GM12801 (cell line): ENCODE data around the gene LIF.

Experiments used
- TF ChIP-seq, protein P1 (sequence below): IDR thresholded peaks from one replicate; pipeline ENCODE4 v1.5.1; 2011; ENCODE audit warnings: control low read depth; ENCODE audit not compliant: insufficient read length; ENCODE audit errors: extremely low read depth

LIF gene

DNA sequence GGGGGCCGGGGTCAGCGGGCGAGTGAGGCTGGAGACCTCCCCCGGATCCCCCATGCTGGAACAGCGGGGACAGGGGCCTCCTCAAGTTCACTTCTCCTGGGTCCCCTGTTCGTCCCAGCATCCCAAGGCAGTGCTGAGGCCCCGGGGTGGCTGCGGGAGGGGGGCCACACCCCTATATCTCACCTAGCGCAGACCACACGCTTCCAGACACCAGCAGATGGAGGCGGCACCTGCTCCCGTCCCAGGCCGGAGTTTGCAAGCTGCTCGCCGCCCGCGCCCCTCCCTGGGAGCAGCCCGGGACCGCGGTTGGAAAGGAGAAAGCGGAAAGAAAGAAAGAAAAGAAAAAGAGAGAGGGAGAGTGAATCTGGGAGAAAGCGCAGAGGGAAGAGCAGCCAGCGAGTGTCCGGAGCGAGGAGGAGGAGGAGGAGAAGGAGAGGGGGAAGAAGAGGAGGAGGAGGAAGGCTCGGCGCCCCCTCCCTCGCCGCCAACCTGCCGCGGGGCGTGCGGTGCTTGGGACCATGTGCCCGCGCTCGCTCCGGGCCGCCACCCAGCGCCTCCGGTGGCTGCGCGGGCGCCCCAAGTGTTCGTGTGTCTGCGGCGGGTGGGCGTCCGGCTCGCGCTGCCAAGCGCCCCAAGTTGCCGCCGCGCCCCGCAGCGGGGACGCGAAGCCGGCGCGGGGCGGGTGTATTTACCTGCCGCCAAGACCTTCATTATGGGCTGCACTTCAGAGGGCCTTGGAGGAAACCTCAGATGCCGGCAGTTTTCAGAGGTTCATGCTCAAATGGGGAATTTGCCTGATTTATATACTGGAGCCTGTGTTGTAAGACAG lies at the start of gene LIF:
Gene LIF, minus strand, starts transcription at position 775 of the 829 bp plus-strand sequence. Its CDS starts 64 bp downstream, at position 711.
- TF ChIP-seq, protein P1, sequence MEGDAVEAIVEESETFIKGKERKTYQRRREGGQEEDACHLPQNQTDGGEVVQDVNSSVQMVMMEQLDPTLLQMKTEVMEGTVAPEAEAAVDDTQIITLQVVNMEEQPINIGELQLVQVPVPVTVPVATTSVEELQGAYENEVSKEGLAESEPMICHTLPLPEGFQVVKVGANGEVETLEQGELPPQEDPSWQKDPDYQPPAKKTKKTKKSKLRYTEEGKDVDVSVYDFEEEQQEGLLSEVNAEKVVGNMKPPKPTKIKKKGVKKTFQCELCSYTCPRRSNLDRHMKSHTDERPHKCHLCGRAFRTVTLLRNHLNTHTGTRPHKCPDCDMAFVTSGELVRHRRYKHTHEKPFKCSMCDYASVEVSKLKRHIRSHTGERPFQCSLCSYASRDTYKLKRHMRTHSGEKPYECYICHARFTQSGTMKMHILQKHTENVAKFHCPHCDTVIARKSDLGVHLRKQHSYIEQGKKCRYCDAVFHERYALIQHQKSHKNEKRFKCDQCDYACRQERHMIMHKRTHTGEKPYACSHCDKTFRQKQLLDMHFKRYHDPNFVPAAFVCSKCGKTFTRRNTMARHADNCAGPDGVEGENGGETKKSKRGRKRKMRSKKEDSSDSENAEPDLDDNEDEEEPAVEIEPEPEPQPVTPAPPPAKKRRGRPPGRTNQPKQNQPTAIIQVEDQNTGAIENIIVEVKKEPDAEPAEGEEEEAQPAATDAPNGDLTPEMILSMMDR: no peak

DNA sequence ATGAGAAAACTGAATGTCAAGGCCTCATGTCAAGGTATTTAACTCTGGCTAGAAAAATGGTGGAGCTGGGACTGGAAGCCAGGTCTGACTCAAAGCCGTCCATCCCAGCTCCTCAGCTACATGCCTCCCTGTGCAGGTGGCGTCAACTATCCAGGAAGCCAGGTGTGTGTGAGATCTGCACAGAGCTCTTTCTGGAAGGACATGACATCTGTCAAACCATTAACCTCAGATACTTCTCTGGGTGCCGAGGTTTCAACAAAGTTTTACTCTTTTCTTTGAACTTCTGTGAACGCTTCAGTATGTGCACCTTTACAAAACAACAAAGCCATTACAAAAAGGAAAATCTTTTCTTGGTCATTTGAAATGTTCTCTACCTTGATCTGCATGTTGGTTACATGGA lies 49.8 kb upstream of the LIF start:
- TF ChIP-seq, protein P1: no peak

DNA sequence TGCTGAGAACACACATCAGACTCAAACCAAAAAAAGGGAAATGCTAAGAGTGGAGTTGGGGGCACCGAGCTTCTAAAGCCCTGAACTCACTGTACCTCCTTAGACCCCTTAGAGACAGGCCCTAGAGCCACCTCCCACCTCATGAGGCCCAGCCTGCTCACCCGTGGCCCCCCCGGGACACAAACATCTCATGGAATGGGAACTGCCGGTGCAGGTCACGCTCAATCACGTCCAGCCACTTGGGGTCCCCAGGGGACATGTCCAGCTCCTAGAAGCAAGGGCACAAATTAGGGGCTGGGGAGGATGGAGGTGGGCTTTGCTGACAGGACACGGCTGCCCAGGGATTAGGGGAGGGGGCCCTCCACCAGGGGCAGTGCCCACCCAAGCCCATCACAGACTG lies 49.0 kb upstream of the LIF start:
- TF ChIP-seq, protein P1: no peak

DNA sequence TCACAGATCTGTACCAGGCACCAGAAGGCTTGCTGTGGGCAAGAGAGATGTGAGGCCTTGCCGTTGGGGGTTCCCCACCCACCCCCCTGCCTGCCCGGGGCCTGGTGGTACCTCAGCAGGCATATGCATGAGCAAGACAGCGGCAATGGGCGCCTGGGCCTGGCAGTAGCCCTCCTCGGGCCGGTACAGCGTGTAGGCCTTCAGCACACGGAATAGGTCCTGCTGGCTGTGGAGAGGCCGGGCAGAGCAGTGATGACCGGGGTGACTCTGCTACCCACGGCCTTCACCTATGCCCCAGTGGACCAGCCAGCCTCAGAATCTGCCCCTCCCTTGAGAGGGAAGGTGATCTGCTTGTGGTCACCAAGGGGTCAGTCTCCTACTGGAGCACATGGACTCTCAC lies 48.3 kb upstream of the LIF start:
- TF ChIP-seq, protein P1: no peak

DNA sequence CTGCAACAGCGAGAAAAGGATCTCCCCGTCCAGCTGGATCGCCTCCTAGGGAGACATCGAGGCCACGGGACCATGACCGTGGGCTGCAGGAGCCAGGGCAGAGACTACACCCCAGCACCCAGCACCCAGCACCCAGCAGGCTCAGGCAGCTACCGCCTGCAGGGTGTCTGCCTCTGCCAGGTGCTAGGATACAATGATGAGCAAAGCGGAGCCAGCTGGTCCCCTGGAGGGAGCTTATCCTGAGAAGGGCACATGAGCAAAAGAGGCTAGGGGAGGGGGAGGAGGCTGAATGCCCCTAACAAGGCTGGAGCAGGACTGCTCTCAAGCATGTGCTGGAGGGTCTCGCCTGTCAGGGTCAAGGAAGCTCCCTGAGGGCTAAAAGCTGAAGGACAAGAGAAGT lies 47.5 kb upstream of the LIF start:
- TF ChIP-seq, protein P1: no peak

DNA sequence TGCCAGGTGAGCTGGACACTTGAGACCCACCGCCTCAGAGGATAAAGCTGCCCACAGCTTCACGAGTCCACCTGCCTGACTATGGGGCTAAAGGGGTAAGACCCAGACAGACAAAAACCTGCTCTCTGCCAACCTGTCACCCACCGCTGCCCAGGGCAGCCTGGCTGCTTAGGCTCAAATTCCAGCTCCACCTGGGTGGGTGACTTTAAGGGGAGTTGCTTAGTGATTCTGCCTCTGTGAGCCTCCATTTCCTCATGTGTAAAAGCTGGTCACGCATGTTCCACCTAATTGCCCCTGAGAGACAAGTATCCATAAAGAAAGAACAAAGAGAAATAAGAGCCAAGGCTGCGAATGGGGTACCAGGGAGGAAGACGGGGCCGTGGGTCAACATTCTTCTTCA lies 46.5 kb upstream of the LIF start:
- TF ChIP-seq, protein P1: no peak

DNA sequence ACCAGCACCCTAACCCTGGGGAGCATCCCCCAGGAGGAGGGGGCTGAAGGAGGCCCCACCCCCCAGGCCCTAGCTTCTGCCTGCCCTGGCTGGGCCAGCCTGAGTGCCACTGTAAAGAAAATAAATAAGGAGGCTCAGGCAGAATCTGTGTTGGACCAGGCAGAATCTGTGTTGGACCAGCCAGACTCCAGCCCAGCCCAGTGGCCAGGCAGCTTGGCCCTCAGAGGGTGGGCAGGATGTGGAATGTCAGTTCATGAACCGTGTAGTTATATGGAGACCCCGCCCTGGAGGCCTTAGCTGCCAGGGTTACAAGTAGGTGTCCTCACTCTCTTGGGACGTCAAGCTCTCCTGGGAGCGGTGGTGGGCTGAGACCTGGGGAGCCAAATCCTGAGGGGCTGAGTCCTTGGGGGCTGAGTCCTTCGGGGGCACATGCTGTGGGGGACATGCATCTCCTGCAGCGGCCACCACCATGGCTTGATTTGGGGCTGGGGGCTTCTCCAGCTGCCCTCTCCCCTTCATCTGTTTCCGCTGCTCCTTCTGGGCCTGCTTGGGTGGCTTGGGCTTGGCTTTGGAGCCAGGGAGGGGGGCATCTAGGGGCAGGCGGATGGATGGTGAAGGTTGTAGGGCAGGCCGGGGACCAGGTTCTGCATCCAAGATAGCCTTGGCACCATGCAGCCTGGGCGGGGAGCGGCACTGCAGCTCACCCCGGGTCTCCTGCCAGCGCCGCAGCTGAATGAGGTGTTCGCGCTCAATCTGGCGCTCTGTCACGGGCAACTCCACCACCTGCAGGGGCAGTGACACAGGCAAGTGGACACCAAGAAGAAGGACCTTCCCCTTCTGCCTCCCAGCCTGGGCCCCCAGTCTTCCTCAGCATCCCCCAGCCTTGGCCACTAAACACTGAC lies 45.8 kb upstream of the LIF start:
- TF ChIP-seq, protein P1: no peak
